GM12801 (cell line): ENCODE results near the gene SDHAF2.

Experiments
- TF ChIP-seq, protein P1 (sequence below): IDR thresholded peaks from one replicate; pipeline ENCODE4 v1.5.1; 2011; ENCODE audit warnings: control low read depth; ENCODE audit not compliant: insufficient read length; ENCODE audit errors: extremely low read depth

SDHAF2 gene

DNA sequence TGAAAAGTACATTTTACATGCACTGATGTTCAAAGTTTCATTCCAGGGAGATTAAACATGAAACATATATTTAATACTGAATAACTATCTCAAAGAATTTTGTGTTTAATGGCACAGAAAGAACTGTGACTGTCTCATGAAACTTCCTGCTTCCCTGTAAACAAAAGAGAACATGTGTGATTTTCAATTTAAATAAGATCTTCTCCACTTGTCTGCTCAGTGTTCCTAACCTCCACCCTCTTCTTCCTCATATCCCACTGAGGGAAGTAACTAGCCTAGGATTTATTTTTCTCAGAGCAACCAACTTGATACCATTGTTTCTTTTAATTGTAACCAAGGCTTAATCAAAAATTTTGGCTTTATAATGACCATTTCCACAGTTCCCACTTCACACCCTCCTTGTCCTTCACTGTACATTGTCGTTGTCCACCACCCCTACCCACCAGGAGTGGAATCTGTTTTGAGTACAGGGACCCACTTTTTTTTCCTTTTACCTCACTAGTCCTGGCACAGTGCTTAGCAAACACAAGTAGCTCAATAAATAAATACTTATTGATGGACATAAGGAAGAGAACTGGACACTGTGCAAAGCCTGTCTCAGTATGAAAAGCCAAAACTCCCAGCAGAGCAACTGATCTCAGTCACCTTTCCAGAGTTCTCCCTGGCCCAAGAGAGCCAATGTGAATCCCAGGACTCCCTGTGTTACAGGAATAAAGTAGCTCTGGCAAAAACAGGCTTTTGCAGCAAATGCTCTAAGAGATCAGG, 4.4 kb upstream of the SDHAF2 start:
- TF ChIP-seq, protein P1, sequence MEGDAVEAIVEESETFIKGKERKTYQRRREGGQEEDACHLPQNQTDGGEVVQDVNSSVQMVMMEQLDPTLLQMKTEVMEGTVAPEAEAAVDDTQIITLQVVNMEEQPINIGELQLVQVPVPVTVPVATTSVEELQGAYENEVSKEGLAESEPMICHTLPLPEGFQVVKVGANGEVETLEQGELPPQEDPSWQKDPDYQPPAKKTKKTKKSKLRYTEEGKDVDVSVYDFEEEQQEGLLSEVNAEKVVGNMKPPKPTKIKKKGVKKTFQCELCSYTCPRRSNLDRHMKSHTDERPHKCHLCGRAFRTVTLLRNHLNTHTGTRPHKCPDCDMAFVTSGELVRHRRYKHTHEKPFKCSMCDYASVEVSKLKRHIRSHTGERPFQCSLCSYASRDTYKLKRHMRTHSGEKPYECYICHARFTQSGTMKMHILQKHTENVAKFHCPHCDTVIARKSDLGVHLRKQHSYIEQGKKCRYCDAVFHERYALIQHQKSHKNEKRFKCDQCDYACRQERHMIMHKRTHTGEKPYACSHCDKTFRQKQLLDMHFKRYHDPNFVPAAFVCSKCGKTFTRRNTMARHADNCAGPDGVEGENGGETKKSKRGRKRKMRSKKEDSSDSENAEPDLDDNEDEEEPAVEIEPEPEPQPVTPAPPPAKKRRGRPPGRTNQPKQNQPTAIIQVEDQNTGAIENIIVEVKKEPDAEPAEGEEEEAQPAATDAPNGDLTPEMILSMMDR, result no peak

DNA sequence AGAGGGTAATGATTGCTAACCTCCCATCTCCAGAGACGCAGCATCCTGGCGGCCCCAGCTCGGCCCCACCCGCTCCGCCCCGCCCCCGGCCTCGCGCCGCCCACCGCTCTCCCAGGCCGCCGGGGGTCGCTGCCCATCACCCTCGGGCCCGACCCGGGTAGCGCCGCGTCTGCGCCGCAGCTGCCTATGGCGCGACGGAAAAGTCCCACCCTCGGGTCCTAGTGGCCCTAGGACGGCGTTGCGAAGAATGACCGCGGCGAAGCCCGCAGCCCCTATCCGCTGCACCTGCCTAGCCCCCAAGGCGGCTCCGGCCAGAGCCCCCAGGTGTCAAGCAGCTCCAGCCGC, 606 bp upstream of the SDHAF2 start:
- TF ChIP-seq, protein P1, result no peak

DNA sequence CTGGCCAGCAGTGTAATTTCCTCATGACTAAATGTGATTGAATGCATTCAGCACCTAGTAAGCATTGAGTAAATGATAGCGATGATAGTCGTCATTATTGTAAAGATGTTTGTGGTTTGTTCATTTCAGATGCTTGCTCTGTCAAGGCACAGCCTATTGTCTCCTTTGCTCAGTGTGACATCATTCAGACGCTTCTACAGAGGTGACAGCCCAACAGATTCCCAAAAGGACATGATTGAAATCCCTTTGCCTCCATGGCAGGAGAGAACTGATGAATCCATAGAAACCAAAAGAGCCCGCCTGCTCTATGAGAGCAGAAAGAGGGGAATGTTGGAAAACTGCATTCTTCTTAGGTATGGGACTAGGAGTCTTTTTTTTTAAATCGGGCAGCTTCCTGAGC, 7.6 kb downstream of the SDHAF2 start:
- TF ChIP-seq, protein P1, result no peak

DNA sequence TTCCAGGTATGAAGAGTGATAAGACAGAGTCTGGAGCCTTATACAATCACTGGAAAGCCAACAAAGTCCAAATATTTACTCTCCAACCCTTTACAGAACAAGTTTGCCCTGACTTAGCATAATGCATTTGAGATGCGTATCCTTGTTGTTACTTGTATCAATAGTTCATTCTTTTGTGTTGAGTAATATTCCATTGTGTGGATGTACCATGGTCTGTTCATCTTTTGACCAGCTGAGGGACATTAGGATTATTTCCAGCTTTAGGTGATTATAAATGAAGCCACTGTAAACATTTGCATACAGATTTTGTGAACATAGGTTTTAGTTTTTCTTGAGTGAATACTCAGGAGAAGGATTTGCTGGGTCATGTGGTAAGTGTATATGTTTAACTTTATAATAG, 9.7 kb downstream of the SDHAF2 start:
- TF ChIP-seq, protein P1, result no peak

DNA sequence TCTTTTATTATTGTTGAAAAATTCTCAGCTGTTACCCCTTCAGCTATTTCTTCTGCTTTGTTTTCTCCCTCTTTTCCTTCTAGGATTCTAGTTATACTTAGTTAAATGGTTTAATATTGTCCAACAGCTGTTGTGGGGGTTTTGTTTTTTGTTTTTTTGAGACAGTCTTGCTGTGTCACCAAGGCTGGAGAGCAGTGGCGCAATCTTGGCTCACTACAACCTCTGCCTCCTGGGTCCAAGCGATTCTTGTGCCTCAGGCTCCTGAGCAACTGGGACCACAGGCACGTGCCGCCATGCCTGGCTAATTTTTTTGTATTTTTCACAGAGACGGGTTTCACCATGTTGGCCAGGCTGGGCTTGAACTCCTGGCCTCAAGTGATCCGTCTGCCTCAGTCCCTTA, 12.7 kb downstream of the SDHAF2 start:
- TF ChIP-seq, protein P1, result no peak

DNA sequence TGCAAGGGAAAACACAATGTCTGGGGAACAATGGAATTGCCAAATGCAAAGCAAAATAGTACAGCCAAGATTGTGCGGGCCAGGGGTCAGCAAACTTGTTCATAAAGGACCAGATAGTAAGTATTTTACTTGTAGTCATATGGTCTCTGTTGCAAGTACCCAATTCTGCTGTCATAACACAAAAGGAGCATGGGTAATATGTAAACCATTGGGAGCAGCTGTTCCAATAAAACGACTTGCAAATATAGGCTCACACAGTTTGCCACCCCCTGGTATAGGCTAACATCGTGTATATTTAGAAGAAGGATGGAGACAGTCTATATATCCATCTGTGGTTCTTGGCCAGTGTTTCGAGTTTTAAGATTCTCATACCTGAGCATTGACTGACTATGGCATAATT, 15.6 kb downstream of the SDHAF2 start:
- TF ChIP-seq, protein P1, result no peak

DNA sequence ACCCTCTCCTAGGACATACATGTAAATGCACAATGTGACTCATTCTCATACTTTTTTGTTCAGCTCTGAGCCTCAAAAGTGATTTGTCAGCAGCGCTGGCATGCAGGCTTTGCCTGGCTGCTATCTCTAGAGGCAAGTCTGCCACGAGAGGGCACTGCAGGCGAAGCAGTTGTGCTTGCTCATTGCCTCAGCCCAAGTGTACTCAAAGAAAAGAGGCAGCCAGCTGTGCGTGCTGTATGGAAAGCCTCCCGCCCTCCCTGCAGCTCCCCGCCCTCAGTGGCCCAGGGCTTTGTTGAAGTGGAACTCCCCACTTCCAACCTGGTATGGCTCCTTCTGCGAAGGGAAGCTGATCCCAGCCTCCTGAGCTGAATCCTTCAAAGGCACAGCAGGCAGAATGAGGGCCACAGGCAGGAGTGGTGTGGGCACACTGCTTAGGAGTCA, 16.3 kb downstream of the SDHAF2 start:
- TF ChIP-seq, protein P1, result no peak
